ENCODE results near the gene RAB27A.
A peak's percentile ranks its signal among the peaks of the same experiment; 100 is the strongest.

- TF ChIP-seq MYC (IDR thresholded peaks at IDR 0.05; ENCODE audit: low read depth, low read length) (0 out of 2 replicates have a peak, but pooled peaks have one; percentile 23), MAX (IDR thresholded peaks at IDR 0.05; ENCODE audit: low read depth, low read length) (peak; percentile 24), POLR2A (IDR thresholded peaks at IDR 0.05; ENCODE audit: extremely low read depth, insufficient read length) (peak; percentile 46)
- TF ChIP-seq, protein P1, sequence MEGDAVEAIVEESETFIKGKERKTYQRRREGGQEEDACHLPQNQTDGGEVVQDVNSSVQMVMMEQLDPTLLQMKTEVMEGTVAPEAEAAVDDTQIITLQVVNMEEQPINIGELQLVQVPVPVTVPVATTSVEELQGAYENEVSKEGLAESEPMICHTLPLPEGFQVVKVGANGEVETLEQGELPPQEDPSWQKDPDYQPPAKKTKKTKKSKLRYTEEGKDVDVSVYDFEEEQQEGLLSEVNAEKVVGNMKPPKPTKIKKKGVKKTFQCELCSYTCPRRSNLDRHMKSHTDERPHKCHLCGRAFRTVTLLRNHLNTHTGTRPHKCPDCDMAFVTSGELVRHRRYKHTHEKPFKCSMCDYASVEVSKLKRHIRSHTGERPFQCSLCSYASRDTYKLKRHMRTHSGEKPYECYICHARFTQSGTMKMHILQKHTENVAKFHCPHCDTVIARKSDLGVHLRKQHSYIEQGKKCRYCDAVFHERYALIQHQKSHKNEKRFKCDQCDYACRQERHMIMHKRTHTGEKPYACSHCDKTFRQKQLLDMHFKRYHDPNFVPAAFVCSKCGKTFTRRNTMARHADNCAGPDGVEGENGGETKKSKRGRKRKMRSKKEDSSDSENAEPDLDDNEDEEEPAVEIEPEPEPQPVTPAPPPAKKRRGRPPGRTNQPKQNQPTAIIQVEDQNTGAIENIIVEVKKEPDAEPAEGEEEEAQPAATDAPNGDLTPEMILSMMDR (IDR thresholded peaks at IDR 0.05; ENCODE audit: low read depth, low read length) = no peak
These were observed 30.1 kb upstream of the RAB27A start for GRCh38 chr15:55319537-55320237.
